Lung (tissue), 12 donors: ENCODE results near the gene CHERP. TPM values are rescaled to one million over a fixed set of nuclear protein-coding genes. Genes with fewer than 3 reads are reported as not detected.

Experiments
- ATAC-seq: fragments of 200-7000 bp; cut with Tn5 transposase; one replicate; pipeline ENCODE4 v1.9.1; 2020; ENCODE audit warnings: moderate number of reproducible peaks; ENCODE audit not compliant: insufficient read depth, low FRiP score
- DNase-seq, 3 donors: peaks; one replicate each; pipeline ENCODE4 v3.0.0-alpha.2; 2013 to 2017
- H3K27ac ChIP-seq, 2 donors: one replicate each; pipeline ENCODE4 v1.5.1; 2013; ENCODE audit warnings: mild to moderate bottlenecking in 2 of 2, moderate library complexity in 2 of 2, control low read depth in 1 of 2, inconsistent platforms in 1 of 2, low read depth in 1 of 2, low read length in 1 of 2
- H3K27me3 ChIP-seq, 3 donors: one replicate each; pipeline ENCODE4 v1.5.1; 2013; ENCODE audit warnings: low read length in 2 of 3; ENCODE audit not compliant: control insufficient read depth in 3 of 3, insufficient read depth in 3 of 3
- H3K36me3 ChIP-seq, 4 donors: one replicate each; pipeline ENCODE4 v1.5.1; 2013; ENCODE audit warnings: low read length in 4 of 4, mild to moderate bottlenecking in 1 of 4, moderate library complexity in 1 of 4; ENCODE audit not compliant: control insufficient read depth in 4 of 4, insufficient read depth in 4 of 4
- H3K4me1 ChIP-seq, 5 donors: one replicate each; pipeline ENCODE4 v1.5.1; 2013; ENCODE audit warnings: low read length in 5 of 5, mild to moderate bottlenecking in 2 of 5, moderate library complexity in 1 of 5; ENCODE audit not compliant: control insufficient read depth in 5 of 5, insufficient read depth in 5 of 5
- H3K4me3 ChIP-seq: one replicate; pipeline ENCODE4 v1.5.1; 2013; ENCODE audit warnings: mild to moderate bottlenecking, control low read depth, moderate library complexity
- H3K9ac ChIP-seq, 2 donors: one replicate each; pipeline ENCODE4 v1.5.1; 2013; ENCODE audit warnings: low read length in 2 of 2, control low read depth in 1 of 2; ENCODE audit not compliant: insufficient read depth in 1 of 2
- H3K9me3 ChIP-seq, 4 donors: one replicate each; pipeline ENCODE4 v1.5.1; 2013; ENCODE audit warnings: low read length in 3 of 4, mild to moderate bottlenecking in 1 of 4, moderate library complexity in 1 of 4; ENCODE audit not compliant: control insufficient read depth in 4 of 4, insufficient read depth in 3 of 4
- WGBS, 2 donors: extraction: QIAGEN DNeasy Blood & Tissue Kit; methylation state at CpG; one replicate each; pipeline ENCODE4 v1.1.7; 2013; 5-methylcytosine and 5-hydroxymethylcytosine counted together
- polyA plus RNA-seq, 2 donors: library from polyadenylated mRNA; stranded (reverse); fragments of 200-250 nt; gene quantifications; one replicate each; pipeline ENCODE4 v1.2.1, GENCODE V29; 2013
- total RNA-seq, 2 donors: library from RNA; depleted of rRNA in 1 of 2; stranded (reverse); fragments of >200 nt in 1 of 2; gene quantifications; one replicate each; pipeline ENCODE4 v1.2.1, GENCODE V29; 2014 to 2021
- TF ChIP-seq, protein P1 (sequence below): IDR thresholded peaks from 2 replicates; pipeline ENCODE4 v1.5.1; 2012; ENCODE audit warnings: mild to moderate bottlenecking; ENCODE audit errors: control extremely low read depth, extremely low read depth
- donor health status: control.
- donor health status: control.
- donor health status: Bipolar disorder and iron deficiency.
- donor health status: healthy.
- donor health status: DM: yes; HTN: yes; CAD: no.

Gene CHERP
- total and polyA plus RNA-seq, 4 donors, result 19.5 to 30.9 (median 23.3) TPM

DNA sequence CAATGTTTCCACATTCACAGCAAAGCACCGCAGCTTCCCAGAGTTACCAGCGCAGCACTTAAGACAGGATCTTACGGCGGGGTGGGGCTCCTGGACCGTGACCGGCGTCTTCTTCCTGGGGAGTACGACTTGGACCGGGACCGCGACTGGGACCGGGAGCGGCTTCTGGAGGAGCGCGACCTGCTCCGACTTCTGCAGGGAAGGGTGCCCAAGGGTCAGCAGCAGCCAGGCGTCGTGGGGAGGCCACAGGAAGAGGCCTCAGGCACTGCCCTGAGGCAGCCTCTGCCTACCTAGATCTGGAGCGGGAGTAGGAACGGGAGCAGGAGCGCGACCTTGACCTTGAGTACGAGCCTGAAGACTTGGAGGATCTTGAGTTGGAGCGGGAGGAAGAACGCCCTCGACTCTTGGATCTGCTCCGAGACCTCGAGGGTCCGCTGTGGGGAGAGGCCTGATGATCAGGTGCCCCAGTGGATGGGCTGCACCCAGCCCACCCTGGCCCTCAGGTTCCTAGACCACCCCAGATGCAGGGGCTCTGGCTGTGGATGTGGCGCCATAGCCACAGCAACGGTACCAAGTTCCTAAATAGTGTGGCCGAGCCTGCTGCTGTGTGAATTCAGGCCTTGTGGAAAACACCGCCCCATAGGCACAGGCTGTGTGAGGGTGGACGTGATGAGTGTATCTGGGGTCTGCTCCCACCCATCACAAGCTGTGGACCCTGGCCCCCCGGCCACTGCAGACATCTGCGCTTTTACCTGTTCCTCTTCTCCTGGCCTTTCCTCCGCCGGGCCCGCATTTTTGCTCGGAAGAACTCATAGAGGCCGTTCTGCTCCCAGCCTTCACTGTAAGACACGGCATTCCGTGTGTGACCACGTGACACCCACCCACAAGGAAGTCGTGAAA is 21.9 kb downstream of the CHERP start:
- H3K4me3 ChIP-seq, result no peak overlapping the region
- no peaks in the 10 kb centered on the region for H3K27me3 ChIP-seq
- 94 to 95% methylated on average over 45 of the region's 45 CpGs for WGBS, 2 donors
- no peak overlapping the region for H3K9ac ChIP-seq
- no peaks in the 10 kb centered on the region for H3K4me1 ChIP-seq
- H3K9me3 ChIP-seq, result no peaks in the 10 kb centered on the region
- TF ChIP-seq, protein P1, sequence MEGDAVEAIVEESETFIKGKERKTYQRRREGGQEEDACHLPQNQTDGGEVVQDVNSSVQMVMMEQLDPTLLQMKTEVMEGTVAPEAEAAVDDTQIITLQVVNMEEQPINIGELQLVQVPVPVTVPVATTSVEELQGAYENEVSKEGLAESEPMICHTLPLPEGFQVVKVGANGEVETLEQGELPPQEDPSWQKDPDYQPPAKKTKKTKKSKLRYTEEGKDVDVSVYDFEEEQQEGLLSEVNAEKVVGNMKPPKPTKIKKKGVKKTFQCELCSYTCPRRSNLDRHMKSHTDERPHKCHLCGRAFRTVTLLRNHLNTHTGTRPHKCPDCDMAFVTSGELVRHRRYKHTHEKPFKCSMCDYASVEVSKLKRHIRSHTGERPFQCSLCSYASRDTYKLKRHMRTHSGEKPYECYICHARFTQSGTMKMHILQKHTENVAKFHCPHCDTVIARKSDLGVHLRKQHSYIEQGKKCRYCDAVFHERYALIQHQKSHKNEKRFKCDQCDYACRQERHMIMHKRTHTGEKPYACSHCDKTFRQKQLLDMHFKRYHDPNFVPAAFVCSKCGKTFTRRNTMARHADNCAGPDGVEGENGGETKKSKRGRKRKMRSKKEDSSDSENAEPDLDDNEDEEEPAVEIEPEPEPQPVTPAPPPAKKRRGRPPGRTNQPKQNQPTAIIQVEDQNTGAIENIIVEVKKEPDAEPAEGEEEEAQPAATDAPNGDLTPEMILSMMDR, result no peak
- ATAC-seq, result no peak
- peaks cover 16 to 76% (median 41%) of the 10 kb centered on the region in 4 donors for H3K36me3 ChIP-seq
- DNase-seq, result no peak
- no peak overlapping the region for H3K27ac ChIP-seq

DNA sequence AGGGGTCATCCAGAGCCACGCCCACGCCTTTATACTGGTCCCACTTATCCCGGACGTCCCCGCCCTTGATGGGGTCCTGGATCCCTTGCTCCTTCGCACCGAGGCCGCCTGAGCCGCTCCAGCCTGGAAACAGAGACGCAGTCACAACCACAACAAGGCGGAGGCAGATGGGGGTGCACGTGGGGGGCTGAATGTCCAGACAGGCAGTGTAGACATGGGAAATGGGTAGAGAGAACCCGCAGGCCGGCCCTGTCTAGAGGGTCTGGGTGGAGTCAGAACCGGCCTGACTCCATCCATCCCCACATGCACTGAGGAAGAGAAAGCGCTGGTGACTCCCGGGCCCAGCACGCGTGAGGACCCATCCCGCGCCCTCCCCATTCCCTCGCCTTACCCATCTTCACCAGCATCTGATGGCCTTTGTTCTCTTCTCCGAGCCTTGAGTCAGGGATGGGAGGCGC is 23.0 kb downstream of the CHERP start:
- H3K36me3 ChIP-seq, result peaks cover 9 to 76% (median 40%) of the 10 kb centered on the region in 4 donors

DNA sequence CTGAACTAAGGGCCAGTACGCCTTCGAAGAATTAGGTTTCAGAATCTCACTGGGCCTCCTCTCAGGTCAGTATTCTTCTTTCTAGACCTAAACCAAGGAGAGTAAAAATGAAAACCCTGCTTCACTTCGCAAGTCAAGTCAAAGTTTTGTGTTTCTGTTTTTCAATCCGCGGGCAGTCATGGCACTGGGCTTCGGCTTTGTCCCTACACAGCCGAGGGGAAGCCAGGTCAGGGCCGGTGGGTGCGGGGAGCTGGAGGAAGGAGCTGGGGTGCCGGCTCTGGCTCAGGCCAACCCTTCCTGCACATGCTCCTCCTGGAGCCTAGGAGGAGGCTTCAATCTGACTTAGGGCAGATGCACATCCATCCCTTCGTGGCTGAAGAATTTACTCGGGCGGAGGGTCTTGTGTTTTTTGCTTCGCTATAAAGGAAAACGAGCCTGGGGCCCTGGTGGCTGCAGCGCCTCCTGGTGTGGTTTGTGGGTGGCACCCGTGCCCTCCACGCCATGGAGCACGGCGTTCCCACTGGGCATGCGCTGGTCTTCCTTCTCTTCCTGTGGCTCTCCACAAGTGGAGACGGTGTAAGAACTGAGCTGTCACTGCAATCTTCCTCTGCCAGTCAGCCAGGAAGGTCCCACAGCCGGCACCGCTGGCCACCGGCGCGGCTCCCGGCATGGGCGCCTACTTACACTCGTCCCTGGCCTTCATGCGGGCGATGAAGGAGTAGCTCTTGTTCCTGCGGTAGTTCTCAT is 23.6 kb downstream of the CHERP start:
- H3K9ac ChIP-seq, result no peak overlapping the region
- ATAC-seq, result no peak
- no peak overlapping the region for H3K4me3 ChIP-seq
- no peaks in the 10 kb centered on the region for H3K4me1 ChIP-seq
- H3K27ac ChIP-seq, result no peak overlapping the region
- no peaks in the 10 kb centered on the region for H3K27me3 ChIP-seq
- H3K9me3 ChIP-seq, result no peaks in the 10 kb centered on the region
- H3K36me3 ChIP-seq, result peaks cover 8 to 73% (median 37%) of the 10 kb centered on the region in 4 donors
- no peak for DNase-seq
- 89% methylated on average over 33 of the region's 33 CpGs for WGBS, 2 donors
- TF ChIP-seq, protein P1, result no peak

More for the DNA sequence above, 23.0 kb downstream of the CHERP start:
- no peak for ATAC-seq
- H3K4me3 ChIP-seq, result peak overlapping the region; percentile 7
- no peaks in the 10 kb centered on the region for H3K27me3 ChIP-seq
- no peak overlapping the region for H3K9ac ChIP-seq
- H3K27ac ChIP-seq, result no peak overlapping the region
- DNase-seq, result no peak
- H3K9me3 ChIP-seq, result no peaks in the 10 kb centered on the region
- TF ChIP-seq, protein P1, result no peak
- H3K4me1 ChIP-seq, result no peaks in the 10 kb centered on the region
- WGBS, 2 donors, result 93 to 95% methylated on average over 24 of the region's 24 CpGs
